ENCODE results near the gene FBXO40. TPM values are rescaled to one million over a fixed set of nuclear protein-coding genes. Genes with fewer than 3 reads are reported as not detected.

Gene FBXO40
- polyA plus RNA-seq, 5 donors, result 0.03 to 0.10 (median 0.06) TPM

GRCh38 chr3:121606106-121606505 is 12.9 kb downstream of the FBXO40 start:
- no peak for DNase-seq

DNA sequence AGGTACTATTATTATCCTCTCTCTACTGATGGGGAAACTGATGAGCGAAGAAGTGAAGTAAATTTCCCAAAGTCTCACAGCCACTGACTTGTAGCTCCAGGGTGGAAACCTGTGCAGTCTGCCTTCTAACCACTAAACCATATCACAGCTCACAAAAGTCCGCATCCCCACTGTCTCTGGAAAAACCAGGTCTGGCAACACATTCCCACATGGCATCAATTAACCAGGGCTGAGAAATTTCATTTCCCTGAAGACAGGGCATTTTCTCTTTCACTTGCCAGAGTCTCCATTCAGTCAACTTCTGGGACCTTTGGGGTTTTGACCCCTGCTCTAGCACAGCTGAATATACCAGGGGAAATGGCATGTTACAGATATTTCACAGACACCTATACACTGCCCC is 26.5 kb downstream of the FBXO40 start:
- DNase-seq, result no peak

GRCh38 chr3:121621491-121621890 is 28.3 kb downstream of the FBXO40 start:
- DNase-seq, result no peak

DNA sequence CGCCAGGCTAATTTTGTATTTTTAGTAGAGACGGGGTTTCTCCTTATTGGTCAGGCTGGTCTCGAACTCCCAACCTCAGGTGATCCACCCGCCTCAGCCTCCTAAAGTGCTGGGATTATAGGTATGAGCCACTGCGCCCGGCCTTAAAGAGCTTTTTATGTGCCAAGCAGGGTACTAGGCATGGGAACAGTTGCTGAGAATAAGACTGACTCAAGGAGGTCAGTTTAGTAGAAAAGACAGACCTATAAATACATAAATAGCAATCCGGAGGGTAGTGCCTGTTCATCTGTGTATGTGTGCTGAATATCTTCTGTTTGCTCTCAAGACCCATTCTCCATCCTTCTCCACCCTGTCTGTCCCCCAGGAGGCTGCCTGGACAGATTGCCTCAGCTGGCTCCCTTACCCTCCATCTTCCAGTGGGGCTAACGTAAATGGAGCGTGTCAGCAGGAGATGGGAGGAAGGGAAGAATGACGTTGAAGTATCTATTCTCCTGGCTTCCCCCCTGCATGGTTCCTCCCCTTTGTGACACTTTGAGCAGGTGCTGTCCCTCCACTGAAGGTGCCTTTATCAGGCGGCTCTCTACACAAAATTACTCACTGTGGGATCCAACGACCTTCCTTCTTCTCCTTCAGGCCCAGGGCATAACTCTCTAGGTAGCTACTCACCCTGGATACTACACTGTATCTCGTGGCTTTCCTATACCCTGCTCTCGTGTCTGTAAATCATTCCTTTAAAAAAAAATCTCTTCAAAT is 31.1 kb downstream of the FBXO40 start:
- no peak for DNase-seq

DNA sequence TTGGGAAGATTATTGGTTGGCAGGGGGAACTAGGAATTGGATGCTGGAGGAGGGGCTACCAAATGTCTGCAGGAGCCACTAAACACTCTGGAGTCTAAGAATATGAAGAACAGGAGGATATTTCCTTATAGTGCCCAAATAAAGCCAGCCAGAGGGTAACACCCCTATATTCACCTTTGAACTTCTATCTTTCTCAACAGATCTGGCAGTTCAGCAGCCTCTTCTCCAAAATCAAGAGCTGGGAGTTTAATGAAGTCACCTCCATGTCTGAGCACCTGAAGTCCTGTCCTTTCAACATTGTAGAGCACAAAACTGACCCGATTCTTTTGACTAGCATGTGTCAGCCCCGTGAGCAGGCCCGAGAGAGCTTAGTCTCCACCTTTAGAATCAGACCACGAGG is 33.3 kb downstream of the FBXO40 start:
- DNase-seq, result no peak

DNA sequence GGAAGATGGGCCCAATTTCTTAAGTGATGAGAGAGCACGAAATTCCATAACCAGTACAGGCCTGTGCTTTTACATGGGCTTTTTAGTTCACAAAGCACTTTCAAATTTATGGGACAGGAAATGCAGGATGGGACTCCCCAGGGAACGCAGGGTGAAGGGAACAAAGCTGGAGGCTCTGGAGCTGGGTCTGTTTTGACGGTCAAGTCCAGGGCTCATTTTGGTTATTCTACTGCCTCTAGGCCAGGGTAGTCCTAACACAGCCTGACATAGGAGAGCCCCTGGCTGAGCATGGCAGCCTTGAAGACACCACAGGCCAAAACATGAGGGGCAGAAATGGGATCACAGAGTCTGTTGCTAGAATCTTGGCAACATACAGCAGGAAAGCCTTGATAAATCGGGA is 34.0 kb downstream of the FBXO40 start:
- DNase-seq, result no peak

GRCh38 chr3:121627622-121628021 is 34.4 kb downstream of the FBXO40 start:
- DNase-seq, result no peak

DNA sequence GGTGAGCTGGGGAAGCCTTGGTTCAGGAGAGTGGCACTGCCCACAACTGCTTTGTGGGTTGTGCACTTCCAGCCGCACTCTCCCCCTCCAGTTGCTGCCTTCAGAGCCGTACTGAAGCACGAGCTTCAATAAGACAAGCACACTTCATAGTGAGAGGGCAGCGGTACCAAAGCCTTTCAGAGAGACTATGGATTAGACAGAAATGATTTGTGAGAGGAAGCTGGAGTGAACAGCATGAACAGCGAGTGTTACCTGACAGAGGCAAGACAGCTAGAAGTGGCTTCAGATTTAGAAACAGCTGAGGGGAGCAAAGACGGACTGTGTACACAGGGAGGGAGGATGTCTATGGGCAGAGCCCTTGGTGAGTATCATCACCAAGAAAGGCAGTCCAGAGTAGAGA is 36.4 kb downstream of the FBXO40 start:
- DNase-seq, result no peak

- no peak for DNase-seq
Observed at GRCh38 chr3:121630355-121630754, 37.2 kb downstream of the FBXO40 start.

- DNase-seq, result no peak
Observed at GRCh38 chr3:121637922-121638321, 44.7 kb downstream of the FBXO40 start.

DNA sequence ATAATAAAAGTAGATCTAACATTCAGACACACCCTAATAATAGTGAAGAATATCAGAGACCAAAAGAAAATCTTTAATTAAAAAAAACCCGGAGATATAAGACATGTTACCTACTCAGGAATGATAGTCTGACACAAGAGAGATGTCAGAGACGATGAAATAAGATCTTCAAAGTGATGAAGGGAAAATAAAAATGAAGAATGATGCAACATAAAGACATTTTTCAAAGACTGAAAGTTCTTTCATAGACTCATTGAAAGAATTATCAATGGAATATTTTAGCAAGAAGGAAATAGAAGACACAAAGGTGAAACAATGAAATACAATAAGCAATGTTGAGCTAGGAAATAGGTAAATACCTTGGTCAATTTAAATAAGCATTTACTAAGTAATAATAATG is 47.9 kb downstream of the FBXO40 start:
- no peak for DNase-seq

DNA sequence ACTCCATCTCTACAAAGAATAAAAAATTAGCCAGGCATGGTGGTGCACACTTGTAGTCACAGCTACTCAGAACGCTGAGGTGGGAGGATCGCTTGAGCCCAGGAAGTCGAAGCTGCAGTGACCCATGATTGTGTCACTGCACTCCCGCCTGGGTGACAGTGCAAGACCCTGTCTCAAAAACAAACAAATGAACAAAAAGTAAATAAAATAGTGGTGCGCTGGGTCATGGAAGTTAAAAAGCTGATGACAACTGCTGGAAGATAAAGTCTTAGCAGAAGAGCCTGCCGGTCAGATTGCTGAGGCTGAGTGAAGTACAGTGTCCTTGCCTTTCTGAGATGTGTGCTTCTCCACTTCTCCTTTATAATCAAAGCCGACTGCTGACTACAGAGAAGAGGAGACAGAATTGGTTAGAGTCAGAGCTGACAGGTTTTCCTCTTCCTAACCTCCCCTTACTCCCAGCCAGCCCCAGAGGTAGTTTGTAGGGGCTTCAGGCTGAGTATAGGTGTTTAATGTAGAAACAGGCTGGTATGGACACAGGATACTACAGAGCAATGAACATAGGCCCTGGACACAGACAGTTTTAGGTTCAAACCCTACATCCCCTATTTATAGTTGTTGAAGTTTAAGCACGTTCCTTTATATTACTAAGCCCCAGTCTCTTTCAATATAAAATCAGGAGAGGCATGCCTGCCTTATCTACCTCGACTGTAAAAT is 49.6 kb downstream of the FBXO40 start:
- DNase-seq, result no peak

- DNase-seq, result no peak
Observed at GRCh38 chr3:121645054-121645453, 51.9 kb downstream of the FBXO40 start.

DNA sequence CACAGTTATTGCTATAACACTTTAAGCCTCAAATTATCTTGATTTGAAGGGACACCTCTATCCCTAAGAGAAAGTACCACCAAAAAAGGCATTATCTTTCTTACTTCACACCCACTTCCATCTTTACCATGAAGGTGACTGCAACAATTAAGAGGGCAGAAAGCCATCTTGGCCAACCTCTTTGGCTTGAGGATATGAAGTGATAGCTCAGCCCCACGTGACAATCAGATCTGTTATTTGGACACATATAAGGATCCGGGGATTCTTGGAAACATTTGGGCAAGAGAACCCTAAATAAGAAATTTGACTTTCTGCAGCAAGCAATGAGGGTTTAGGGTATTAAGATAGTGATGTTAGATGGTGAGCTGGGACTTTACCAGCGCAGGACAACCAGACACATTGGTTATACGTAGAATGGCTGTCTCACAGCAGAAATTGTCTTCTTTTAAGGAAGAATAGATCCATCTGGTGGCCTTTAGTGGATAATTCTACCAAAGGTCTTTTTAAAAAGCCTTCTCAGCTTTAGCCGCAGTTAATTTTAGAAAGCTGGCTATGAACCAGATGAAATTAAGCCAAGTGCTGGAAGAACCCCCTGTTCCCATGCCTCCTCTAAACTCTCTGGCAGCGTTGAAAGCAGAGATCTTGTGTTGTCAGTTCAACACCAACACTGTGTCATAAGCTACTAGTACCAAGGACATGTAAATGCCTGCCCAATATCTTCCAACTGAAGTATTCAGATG is 55.2 kb downstream of the FBXO40 start:
- peak; percentile 46 to 57 for DNase-seq

GRCh38 chr3:121649645-121650044 is 56.5 kb downstream of the FBXO40 start:
- no peak for DNase-seq

GRCh38 chr3:121651684-121652083 is 58.5 kb downstream of the FBXO40 start:
- no peak for DNase-seq

GRCh38 chr3:121654493-121655385 is 61.6 kb downstream of the FBXO40 start:
- no peak for DNase-seq

DNA sequence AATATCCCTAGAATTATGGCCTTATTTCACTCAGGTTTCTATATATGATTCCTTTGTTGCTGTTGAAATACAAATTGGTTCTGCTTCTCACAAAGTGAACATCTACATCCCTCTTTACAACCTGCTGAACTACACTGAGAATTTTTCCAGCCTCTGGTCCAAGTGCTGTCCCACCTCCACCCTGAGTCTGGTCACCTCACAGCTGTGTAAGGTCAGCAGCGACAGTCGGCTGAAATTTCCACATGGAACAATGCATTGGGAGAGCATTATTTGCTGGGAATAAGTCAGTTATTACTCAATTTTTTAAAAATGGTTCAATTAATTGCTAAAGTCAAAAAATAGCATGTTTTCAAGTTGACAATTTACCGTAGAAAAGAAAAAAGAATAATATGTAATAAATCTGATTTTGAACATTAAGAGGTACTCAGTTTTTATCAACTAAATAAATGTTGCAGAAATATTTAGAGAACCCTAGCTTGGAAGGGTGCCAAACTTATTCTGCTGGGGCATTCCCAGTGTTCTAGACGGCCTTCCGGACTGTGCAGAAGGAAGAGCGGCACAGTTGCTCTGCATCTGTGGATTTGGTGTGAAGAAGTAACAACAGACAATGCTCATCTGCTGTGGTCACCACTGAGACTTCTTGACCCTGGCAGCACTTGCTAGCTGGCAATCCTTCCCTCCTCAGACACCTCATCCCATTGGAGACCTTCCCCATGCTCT is 65.7 kb downstream of the FBXO40 start:
- no peak for DNase-seq

GRCh38 chr3:121659586-121659985 is 66.4 kb downstream of the FBXO40 start:
- no peak for DNase-seq

GRCh38 chr3:121660356-121661171 is 67.4 kb downstream of the FBXO40 start, which contains the start of gene HCLS1:
TSS of gene HCLS1 (minus strand) at chr3:121660903. CDS start at chr3:121658347, 2,556 bp downstream.
- DNase-seq, result no peak

All from right lung (tissue), 5 donors.